NCI-H187 (cell line): ENCODE results near the gene SORCS2.

Experiments used
- DNase-seq, 2 experiments: peaks; one replicate each; lab custom pipeline; 2025; lab: John Stamatoyannopoulos, UW

The SORCS2 gene

DNA sequence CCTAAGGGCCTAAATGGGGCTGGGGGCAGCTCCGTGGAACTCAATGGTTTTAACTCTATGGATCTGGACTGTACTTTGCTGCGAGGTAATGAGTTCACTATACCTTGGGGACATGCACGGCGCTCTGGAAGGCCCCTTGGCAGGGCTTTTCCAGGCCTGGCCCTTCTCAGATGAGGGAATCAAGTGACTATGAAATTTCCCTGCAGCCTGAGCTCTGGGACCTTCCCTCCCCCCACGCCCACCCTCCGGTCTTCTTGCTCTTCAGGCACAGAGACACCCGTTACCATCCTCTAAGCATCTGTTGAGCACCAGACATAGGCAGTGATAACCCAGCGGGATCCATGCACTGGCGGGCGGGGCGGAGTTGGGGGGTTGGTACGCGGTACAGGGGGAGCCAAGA is 133.2 kb downstream of the SORCS2 start:
- DNase-seq, result no peak

DNA sequence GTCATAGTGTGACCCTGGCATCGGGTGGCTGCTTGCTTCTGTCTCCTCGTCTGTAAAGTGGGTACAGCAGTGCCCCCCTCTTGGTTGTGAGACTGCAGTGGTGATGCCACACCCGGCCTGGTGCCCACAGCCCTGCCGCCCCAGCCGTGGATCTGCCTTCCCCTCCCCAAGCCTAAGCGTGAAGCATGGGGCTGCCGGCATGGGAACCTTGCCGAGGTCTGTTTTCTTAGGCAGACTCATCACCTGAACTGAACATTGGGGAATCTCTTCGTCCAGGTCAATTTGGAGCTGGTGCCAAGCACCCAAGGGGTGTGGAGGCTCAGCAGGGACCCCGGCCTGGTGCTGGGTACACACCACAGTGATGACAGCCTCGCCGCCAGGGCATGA is 134.0 kb downstream of the SORCS2 start:
- DNase-seq, result no peak

DNA sequence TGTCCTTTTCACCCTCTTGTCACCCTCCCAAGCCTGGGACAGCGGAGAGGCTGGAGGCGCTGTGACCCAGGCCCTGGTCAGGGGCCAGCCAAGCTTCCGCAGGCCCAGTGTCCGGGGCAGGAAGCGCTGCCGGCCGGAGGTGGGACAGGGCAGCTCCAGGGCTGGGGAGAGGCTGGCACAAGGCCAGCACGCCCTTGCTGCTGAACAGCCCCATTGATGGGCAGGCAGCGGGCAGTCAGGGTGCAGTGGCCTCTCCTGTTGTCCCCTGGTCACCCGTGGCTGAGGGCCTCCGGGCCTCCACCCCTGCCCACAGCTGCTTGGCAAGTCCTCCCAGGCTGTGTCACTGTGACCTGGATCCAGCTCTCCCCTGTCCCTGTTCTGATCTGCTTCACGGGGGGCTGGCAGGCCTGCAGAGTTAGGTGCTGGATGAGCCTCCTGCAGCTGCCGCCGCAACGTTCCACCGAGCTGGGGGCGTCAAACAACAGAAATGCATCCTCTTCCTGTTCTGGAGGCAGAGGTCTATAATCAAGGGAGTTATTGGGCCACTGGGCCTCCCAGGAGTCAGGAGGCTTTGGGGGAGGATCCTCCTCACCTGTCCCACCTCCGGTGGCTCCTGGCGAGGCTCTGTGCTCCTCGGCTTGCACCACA is 134.5 kb downstream of the SORCS2 start:
- no peak for DNase-seq

DNA sequence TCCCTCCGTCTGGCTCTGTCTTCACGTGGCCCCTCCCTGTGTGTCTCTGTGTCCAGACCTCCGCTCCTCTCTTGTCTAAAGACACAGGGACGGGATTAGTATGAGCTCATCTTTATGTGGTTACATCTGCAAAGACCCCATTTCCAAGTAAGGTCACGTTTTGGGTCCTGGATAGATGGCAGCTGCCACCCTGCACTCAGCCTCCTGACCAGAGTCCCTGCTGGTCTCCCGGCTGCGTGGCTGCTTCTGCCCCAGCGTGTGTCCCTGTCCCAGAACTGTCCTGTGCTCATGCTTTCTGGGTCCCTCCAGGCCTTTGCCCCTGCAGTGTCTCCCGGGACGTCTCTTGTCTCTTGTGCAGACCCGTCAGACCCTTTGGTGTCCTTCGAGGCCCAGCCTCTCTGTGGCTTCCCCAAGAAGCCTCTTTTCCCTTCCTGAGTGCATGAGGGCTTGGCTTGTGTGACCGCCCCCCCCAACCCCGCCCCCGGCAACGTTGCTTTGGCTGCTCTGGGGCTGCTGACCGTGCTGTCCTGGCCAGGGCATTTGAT is 135.1 kb downstream of the SORCS2 start:
- DNase-seq, result no peak

DNA sequence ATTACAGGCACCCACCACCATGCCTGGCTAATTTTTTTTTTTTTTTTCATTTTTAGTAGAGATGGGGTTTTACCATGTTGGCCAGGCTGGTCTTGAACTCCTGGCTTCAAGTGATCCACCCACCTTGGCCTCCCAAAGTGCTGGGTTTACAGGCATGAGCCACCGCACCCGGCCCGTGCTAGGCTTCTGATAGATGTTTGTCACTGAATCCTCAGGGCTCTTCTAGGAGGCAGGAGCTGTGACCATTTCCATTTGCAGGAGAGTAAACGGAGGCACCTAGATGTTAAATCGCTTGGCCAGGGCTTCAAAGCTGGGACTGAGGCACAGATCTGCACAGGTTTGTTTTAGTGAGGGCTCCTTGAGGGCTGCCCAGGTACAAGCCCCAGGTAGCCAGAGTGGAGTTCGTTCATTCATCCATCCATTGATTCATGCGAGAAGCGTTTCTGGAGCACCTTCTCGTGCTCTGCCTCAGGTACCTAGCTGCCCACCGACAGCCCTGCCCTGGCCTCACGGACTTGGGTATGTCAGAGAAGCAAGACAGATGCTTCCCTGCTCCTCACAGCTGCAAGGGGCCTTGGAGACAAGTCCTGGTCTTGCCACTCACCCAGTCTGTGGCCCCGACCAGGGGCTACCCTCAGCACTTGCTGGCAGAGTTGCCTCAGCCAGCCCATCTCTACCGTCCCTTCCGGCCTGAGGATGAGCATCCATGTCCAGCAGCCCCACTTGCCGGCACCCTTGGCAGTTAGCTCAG is 136.0 kb downstream of the SORCS2 start:
- no peak for DNase-seq

DNA sequence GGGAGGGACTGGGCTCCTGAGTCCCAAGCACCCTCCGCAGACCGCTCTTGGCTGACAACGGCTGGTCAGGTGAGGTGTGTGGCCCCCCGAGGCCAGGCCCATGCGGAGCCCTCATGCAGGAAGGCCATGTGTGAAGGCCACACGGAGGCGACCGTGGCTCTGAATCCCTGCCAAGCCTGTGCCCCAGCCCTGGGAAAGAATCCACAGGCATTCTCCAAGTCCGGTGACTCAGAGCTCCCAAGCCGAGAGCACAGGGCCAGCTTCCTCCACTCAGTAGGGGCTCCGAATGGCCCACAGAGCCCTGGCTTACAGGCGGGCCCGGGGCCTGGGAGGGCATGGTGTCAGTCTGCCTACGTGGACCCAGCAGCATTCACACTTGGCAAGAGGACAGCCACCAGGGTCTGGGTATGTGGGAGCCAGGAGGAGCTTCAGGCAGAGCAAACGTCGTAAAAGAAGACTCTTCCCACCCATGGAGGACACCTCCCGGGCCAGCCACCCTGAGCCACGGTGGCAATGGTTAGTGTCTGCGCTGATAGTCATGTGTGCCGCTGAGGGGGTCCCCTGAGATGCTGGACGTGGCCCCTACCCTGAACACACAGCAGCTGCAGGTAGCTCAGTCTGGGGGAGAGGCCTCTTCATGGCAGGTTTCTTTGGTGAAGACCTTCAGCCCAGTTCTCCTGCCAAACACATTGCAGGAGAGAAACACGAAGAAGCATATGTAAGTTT is 136.7 kb downstream of the SORCS2 start:
- DNase-seq, result no peak

DNA sequence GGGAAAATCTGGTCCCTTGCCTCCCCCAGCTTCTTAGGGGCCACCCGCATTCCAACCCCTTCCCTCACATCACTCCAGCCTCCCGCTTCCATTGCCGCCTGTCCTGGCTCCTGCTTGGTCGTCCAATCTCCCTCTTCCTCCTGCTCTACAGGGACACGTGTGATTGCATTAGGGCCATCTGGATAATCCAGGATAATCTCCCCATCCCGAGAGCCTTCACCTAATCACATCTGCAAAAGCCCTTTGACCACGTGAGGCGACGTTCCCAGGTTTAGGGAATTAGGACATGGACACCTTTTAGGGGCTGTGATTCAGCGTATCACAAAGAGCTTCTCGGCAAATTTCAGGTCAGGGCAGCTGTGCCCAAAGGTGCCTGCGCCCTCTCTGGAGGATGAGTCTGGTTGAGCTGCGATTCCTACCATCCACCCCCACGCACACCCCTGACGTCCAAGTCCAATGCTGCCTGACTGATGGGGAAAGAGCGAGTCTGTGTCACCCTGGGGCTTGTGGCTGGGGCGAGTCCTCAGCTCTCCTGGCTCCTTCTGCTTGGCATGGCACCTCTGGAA is 137.8 kb downstream of the SORCS2 start:
- DNase-seq, result no peak

DNA sequence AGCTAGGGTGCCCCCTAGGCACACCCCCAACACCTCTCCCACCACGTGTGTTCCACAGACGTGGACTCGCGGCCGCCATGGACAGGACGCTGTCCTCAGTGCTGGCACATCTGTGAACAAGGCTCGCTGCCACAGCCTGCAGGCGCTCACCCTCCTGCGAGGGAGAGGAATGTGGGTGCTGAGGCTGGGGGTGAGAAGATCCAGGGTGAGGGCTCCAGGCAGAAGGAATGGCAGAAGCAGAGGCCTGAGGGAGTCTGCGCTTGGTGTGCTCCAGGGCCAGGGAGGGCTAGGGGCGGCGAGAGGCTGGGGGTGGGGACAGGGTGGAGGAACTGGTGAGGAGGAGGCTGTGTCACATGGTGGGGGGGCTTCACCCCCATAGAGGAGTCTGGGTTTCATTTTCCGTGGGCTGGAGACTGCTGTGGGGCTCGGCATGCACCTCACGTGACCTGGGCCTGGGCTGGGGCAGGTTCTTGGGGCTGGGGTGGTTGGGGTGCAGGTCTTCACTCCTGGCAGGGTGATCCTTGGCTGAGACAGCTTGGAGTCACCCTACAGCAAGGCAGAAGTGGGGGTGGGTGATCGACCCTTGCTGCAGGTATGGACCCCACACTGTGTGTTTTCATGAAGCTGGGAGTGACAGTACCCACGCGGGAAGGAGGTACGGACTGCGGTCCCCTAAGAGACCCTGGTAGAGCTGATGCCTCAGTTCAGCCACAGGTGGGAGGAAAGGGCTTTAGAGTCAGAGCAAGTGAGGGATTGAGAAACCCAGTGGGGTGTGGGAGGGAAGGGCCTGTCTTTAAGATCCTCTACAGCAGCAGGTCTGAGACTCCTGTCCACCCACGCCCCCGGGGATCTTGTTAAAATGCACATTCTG is 138.7 kb downstream of the SORCS2 start:
- no peak for DNase-seq

DNA sequence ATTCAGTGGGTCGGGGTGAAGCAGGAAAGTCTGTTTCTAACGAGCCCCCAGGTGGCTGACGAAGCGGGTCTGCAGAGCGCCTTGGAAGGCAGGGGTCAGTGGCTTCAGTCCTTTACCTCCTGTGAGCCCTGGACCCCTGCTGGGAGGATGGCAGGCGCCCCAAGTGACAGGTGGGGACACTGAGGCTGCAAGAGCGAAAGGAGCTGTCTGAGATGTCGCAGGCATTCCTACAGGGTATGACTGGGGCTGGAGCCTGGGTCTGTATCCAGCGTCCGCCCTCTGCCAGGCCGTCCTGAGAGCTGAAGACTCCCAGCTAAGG is 139.3 kb downstream of the SORCS2 start:
- DNase-seq, result no peak

DNA sequence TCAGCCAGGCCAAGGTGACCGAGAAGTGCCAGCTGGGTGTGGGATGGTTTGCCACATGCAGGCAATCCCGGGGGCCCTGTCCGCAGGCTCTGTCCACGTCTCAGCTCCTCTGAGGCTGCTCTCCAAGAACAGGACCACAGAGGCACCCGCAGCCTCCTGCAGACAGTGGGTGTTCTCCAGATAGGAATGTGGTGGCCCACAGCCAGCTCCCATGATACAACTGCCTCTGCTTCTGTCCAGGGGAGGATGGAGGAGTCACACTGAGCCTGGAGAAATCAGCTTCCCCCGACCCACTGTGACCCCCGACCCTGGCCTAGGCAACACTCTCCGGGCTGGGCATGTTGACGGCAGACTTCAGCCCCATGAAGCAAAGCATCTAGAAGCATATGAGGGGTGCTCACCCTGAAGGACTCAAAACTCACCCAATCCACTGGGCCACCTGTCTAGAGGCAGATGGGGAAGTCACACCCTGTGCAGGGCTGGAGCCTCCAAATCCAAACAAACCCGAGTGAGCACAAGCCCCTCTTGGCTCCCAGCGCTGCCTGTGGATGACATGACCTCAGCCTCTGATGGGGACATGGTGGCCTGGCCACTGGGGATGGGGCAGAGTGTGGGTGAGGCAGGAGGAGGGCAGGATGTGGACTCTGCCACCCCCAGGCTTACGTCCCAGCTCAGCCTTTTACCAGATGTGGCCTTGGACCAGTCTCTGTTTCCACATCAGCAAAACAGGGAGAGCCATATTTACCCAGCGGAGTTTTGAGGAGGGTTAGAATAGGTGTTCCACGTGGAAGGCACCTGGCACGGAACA is 140.1 kb downstream of the SORCS2 start:
- DNase-seq, result no peak

DNA sequence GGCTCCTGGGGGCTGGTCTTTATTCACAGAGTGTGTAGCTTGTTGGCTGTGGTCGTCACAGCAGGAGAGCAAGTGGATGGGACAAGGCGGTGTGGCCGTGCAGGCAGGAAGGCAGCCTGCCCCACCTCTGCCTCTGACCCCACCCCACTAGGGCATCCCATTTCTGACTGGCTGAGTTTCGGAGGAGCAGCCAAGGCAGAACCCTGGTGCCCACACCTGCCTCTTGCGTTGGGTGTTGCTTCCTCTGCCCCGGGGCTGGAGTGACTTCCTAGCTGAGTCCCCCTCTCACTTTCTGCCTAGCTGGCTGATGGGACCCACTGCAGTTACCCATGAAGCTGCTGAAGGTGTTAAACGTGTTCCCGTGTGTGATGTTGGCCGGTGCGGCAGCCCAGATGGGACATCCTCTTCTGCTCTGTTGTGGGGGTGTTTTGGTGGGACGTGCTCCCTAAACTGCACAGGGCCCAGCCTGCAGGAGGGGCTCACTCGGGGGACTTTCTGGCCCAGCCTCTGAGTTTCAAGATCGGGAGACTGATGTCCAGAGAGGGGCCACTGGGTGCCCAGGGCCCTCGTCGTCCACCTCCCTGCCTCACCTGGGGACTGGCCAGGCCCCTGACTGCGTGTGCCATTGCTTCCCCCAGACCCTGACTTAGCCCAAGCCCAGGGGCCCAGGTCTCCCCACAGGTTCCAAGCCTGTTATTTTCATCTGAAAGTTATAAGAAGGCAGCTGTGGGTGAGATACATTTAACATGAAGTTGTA is 140.9 kb downstream of the SORCS2 start:
- DNase-seq, result no peak

DNA sequence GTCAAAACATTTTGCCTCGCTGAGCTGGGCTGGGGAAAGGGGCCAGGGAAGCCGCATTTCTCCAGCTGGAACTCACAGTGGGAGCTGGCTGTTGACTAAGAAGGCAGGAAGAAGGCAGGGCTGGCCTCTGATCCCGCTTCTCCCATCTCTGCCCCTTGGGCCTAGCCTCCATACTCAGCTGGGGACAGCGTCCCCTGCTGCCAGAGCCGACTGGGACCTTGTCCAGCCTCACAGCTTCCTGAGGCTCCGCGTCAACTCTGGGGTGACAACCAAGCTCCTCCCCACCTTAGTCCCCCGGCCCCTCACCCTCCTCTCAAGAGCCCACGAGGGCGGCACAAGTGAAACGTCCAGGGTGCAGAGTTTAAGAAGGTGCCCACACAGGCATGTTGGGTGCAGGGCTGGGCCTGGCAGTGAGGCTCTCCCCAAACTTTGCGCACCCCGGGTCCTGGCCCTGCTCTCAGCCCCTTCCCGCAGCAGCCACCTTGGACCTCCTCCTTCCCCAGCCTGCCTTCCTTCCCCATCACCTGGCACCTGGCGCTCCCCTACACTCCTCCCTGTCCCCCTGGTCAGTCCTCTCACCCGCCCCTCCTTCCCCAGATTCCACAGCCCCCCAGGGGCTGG is 141.6 kb downstream of the SORCS2 start:
- no peak for DNase-seq

DNA sequence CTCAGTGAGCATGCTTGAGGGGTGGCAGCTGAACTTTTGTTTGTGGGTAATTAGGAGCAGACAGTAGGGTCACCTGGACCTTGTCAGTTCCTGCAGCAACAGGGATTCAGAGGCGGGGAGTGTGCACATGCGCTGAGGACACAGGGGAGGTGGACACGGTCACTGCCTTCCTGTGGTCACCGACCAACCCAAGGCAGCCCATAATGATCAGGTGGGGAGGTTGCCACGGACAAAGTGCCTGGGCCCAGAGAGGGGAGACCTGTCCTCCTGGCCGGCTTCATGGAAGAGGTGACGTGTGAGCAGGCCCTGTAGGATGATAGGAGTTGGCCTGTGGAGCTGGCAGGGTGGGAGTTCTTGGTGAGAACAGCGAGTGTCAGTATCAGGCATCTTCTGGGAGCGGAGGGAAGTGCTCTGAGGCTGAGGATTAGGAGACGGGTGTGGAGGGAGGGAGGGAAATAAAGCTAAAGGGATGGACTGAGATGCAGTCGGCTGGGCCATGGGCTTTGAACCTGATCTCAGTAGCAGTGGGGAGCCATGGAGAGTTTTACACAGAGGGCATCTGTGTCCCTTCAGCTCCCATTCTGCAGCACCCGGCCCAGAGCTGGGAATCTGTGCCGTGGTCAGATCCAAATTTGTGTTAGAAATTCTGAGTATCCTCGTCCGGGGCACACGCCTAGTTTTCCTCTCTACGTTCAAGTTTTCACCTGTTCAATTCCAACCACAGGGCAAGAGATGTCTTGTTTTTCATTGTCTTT is 142.4 kb downstream of the SORCS2 start:
- no peak for DNase-seq

DNA sequence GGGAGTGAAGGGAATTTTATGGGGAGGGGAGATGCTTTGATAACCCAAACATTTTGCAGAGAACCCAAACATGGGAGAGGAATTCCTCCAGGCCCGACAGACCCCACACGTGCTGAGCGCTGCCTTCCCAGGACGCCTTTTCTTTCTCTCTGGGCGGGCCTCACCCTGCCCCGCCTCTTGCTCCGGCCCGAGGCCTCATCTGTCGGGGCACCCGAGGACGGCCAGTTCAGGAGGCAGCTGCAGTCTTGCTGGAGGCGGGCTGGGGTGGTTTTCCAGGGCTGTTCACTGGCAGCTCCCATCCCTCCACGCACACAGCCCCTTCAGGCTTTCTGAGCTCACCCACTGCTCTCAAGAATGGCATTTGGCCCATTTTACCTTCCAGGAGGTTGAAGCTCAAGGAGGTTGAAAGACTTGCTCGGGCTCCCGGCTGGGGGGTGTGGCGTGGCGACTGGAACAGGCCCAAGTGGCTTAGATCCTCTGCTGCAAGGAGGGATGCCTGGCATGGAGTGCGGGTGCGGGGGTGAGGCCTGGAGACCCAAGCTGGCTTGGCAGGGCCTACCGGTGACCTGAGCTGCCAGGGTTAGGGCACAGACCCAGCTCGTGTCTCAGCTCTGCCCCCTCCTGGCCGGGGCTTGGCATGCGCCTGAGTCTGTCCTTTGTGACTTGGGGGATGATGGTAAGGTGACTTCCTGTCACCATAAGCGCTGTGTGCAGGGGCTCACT is 143.2 kb downstream of the SORCS2 start:
- peak; percentile 50 to 56 for DNase-seq

DNA sequence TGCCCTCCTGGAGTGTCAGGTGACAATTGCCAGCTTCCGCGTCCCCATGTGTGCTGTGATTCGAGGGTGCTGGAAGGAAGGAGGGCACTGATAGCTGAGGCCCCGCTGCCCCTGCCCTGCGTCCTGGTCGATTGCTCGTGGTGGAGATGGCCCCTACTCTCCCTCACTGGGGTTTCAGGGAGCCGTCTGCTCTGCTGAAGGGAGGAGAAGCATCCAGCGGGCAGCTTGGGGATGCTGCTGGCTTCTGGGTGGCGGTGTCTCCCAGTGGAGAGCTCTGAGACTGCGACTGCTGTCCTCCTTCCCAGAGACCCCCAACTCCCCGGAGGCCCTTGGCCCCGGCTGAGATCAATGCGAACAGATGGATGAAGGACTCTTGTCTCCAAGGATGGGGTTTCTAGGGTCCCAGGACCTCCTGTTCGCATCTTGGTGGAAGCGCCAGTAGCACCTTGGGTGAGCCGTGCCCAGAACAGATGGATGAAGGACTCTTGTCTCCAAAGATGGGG is 143.8 kb downstream of the SORCS2 start:
- DNase-seq, result no peak

DNA sequence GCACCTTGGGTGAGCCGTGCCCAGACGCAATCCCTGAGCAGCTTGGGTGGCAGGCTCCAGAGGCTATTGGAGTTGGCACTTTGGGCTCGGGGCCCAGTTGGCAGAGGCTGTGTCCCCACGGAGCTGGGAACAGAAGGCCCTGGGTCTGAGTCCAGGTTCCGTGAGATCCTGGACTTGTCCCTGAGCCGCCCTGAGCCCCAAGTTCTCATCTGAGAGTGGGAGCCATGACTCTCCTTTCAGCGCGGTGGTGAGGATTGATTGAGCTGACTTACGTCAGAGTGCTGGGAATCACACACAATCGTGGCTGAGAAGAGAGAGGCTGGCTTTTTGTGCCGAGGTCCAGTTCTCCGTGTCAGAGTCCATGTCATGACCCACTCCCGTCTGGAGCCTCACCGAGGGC is 144.4 kb downstream of the SORCS2 start:
- DNase-seq, result no peak

DNA sequence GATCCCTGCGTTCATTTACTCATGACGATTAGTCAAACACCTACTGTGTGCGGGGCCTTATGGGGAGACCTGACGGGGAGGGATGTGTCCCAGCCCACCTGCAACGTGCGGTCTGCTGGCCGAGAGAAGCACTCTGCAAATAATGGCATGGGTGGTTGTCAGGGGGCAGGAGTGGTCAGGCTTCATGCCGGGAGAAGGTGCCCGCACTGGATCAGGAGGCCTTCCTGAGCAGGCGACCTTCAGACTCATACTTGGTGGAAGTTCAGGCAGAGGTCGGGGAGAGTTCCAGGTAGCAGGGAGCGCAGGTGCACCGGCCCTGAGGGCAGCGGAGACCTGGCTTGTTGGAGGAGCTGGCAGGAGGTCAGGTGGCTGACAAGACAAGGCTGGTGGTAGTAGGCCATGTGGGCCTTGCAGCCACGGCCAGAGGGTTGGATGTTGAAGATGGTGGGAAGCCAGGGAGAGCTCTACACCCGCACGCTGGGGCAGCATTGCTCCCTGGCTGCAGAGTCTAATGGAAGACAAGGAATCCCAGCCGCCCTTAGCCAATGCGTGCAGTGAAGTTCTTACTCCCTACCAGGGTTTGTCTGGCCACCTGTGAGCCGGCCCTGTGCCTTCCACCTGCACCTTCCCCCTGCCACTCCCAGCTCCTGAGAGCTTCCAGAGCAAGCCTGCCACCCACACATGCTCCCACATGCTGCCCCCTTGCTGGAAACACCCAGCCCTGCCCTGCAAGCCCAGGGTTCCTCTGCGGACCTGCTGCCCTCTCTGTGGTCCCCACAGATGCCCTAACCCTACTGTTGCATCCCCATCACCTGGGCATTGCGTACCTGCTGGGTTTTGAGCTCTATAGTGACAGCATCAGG is 145.1 kb downstream of the SORCS2 start:
- no peak for DNase-seq
